HCT116 (cell line): ENCODE data around the gene TEDC2. TPM values are rescaled to one million over a fixed set of nuclear protein-coding genes. Genes with fewer than 3 reads are reported as not detected.
A peak's percentile ranks its signal among the peaks of the same experiment; 100 is the strongest.

Source experiments
- ATAC-seq: fragments of 200-7000 bp; cut with Tn5 transposase; 2 replicates; pipeline ENCODE4 v1.9.1; 2020; ENCODE audit warnings: mild to moderate bottlenecking, moderate library complexity
- BruUV-seq: library from RNA; stranded (reverse); fragments of 400-500 nt; replicated peaks from 2 replicates; lab custom pipeline; 2021; lab: Mats Ljungman, UMichigan
- CTCF ChIA-PET: fragments of 300-600 bp; sonication (Branson Sonifier 250); formaldehyde crosslinking; loops from one replicate; lab custom pipeline; 2021; ENCODE audit warnings: antibody characterized with exemption; lab: Charles Lee
- POLR2A ChIA-PET: fragments of 300-600, 350-600 bp; sonication (Branson Sonifier 250); formaldehyde crosslinking; loops from one replicate; lab custom pipeline; 2021; ENCODE audit warnings: antibody characterized with exemption; lab: Charles Lee
- RAD21 ChIA-PET, 2 experiments: fragments of 300-600 bp; sonication (Branson Sonifier 250); formaldehyde crosslinking; loops; one replicate each; lab custom pipeline; 2023; ENCODE audit warnings: low total read pairs in 2 of 2; ENCODE audit not compliant: uncharacterized antibody in 2 of 2, unreplicated experiment in 2 of 2, low non-redundant PET in 1 of 2; lab: Charles Lee
- DNase-seq: peaks from one replicate; pipeline ENCODE4 v3.0.0-alpha.2; 2010; ENCODE audit warnings: low read depth, low spot score
- H2AFZ ChIP-seq: fragments of 200-600 bp; shearing (Covaris generic), sonication (generic); 2 replicates; pipeline ENCODE4 v1.6.1; 2017; ENCODE audit warnings: low read depth, mixed run types, mixed read lengths, antibody characterized with exemption, low read length; ENCODE audit not compliant: poor library complexity, severe bottlenecking
- H3K27ac ChIP-seq: 2 replicates; pipeline ENCODE4 v1.5.1; 2012; ENCODE audit warnings: low read depth, low read length
- H3K27me3 ChIP-seq: fragments of 200-600 bp; sonication (generic); 2 replicates; pipeline ENCODE4 v1.6.1; 2016; ENCODE audit warnings: mixed run types, low read length, mixed read lengths; ENCODE audit not compliant: insufficient read depth
- H3K36me3 ChIP-seq, 2 experiments: fragments of 200-500 bp in 1 of 2; fragments of 200-600 bp in 1 of 2; sonication (Bioruptor generic) in 1 of 2; sonication (generic) in 1 of 2; 2 replicates each; pipeline versions ENCODE4 v1.5.1 to v1.6.1; 2014 to 2016; ENCODE audit warnings: low read length in 2 of 2, inconsistent platforms in 1 of 2, mixed read lengths in 1 of 2, mixed run types in 1 of 2; ENCODE audit not compliant: insufficient read depth in 2 of 2, control insufficient read depth in 1 of 2
- H3K4me1 ChIP-seq, 2 experiments: fragments of 200-600 bp in 1 of 2; sonication (generic) in 1 of 2; 2 replicates each; pipeline versions ENCODE4 v1.5.1 to v1.6.1; 2012 to 2017; ENCODE audit warnings: low read length in 2 of 2, inconsistent platforms in 1 of 2, mild to moderate bottlenecking in 1 of 2, mixed read lengths in 1 of 2, mixed run types in 1 of 2, moderate library complexity in 1 of 2; ENCODE audit not compliant: insufficient read depth in 2 of 2, control insufficient read depth in 1 of 2
- H3K4me2 ChIP-seq: fragments of 200-600 bp; sonication (generic); 2 replicates; pipeline ENCODE4 v1.6.1; 2017; ENCODE audit warnings: mixed run types, low read length, mixed read lengths
- H3K4me3 ChIP-seq, 2 experiments: fragments of 200-600 bp in 1 of 2; sonication (generic) in 1 of 2; replicated peaks in 1 of 2; 2 replicates each; pipeline ENCODE4 v1.5.1; 2011 to 2016; ENCODE audit warnings: low read length in 2 of 2, control low read depth in 1 of 2, low read depth in 1 of 2, mild to moderate bottlenecking in 1 of 2, mixed read lengths in 1 of 2, mixed run types in 1 of 2
- H3K79me2 ChIP-seq: fragments of 200-600 bp; sonication (generic); 2 replicates; pipeline ENCODE4 v1.6.1; 2017; ENCODE audit warnings: mild to moderate bottlenecking, mixed run types, low read length, moderate library complexity, mixed read lengths; ENCODE audit not compliant: insufficient read depth
- H3K9ac ChIP-seq: fragments of 200-600 bp; sonication (generic); 2 replicates; pipeline ENCODE4 v1.6.1; 2016; ENCODE audit warnings: low read length, mixed read lengths
- H3K9me2 ChIP-seq: fragments of 200-600 bp; sonication (generic), shearing (Covaris generic); 2 replicates; pipeline ENCODE4 v1.6.1; 2017; ENCODE audit warnings: mixed run types, mild to moderate bottlenecking, moderate library complexity; ENCODE audit not compliant: insufficient read depth
- H3K9me3 ChIP-seq, 2 experiments: fragments of 200-500 bp in 1 of 2; fragments of 200-600 bp in 1 of 2; sonication (Bioruptor generic) in 1 of 2; sonication (generic) in 1 of 2; 2 replicates each; pipeline ENCODE4 v1.6.1; 2014 to 2017; ENCODE audit warnings: low read length in 2 of 2, mixed read lengths in 2 of 2, inconsistent platforms in 1 of 2, low read depth in 1 of 2, mild to moderate bottlenecking in 1 of 2, mixed run types in 1 of 2, moderate library complexity in 1 of 2; ENCODE audit not compliant: control insufficient read depth in 1 of 2, insufficient read depth in 1 of 2
- H4K20me1 ChIP-seq: fragments of 200-600 bp; sonication (generic), shearing (Covaris generic); 2 replicates; pipeline ENCODE4 v1.6.1; 2017; ENCODE audit warnings: mixed run types, mild to moderate bottlenecking, moderate library complexity; ENCODE audit not compliant: insufficient read depth
- CBX3 ChIP-seq: IDR thresholded peaks from 2 replicates; pipeline ENCODE4 v1.6.1; 2012; ENCODE audit warnings: low read depth
- EZH2 ChIP-seq: fragments of 200-600 bp; sonication (generic); IDR thresholded peaks from 2 replicates; pipeline ENCODE4 v1.6.1; 2017; ENCODE audit warnings: antibody characterized with exemption, mixed run types
- EZH2phosphoT487 ChIP-seq: fragments of 200-600 bp; IDR thresholded peaks from 2 replicates; pipeline ENCODE4 v1.6.1; 2018; ENCODE audit warnings: antibody characterized with exemption, borderline replicate concordance
- FOSL1 ChIP-seq: IDR thresholded peaks from 2 replicates; pipeline ENCODE4 v1.6.1; 2012; ENCODE audit warnings: low read depth
- POLR2A ChIP-seq: IDR thresholded peaks from 2 replicates; pipeline ENCODE4 v1.7.0; 2011; ENCODE audit warnings: borderline replicate concordance; ENCODE audit not compliant: insufficient read depth, insufficient read length; ENCODE audit errors: extremely low read depth
- POLR2AphosphoS5 ChIP-seq: IDR thresholded peaks from 2 replicates; pipeline ENCODE4 v1.6.1; 2011; ENCODE audit warnings: mild to moderate bottlenecking, low read depth, low read length, moderate library complexity
- RAD21 ChIP-seq: IDR thresholded peaks from 2 replicates; pipeline ENCODE4 v1.6.1; 2012; ENCODE audit warnings: low read depth, mild to moderate bottlenecking
- SIN3A ChIP-seq: IDR thresholded peaks from 2 replicates; pipeline ENCODE4 v1.6.1; 2012; ENCODE audit warnings: low read depth
- TCF7L2 ChIP-seq: IDR thresholded peaks from 2 replicates; pipeline ENCODE4 v1.7.0; 2011; ENCODE audit warnings: borderline replicate concordance, inconsistent platforms; ENCODE audit not compliant: insufficient read depth, insufficient read length; ENCODE audit errors: extremely low read depth
- YY1 ChIP-seq: IDR thresholded peaks from 2 replicates; pipeline ENCODE4 v1.6.1; 2011; ENCODE audit warnings: low read length, low read depth, moderate library complexity, mild to moderate bottlenecking; ENCODE audit not compliant: insufficient replicate concordance; ENCODE audit errors: extremely low read depth
- ZNF274 ChIP-seq: fragments of 200-500 bp; sonication (Bioruptor generic); IDR thresholded peaks from 2 replicates; pipeline ENCODE4 v1.6.1; 2014; ENCODE audit warnings: mild to moderate bottlenecking, low read depth, low read length, inconsistent platforms
- intact Hi-C: fragments of 100-400 bp; cut with micrococcal nuclease; formaldehyde crosslinking; loops from 2 replicates; pipeline ENCODE4 v1.10.0; 2022
- total RNA-seq: library from RNA; stranded (reverse); gene quantifications from one replicate; pipeline ENCODE4 v1.2.1, GENCODE V29; 2021; ENCODE audit not compliant: unreplicated experiment
- TF ChIP-seq, protein P1 (sequence below): IDR thresholded peaks from 2 replicates; pipeline ENCODE4 v1.6.1; 2012
- TF ChIP-seq, protein P2 (sequence below), 3 experiments: fragments of 200-600 bp in 1 of 3; sonication (generic) in 1 of 3; IDR thresholded peaks in 2 of 3; conservative IDR thresholded peaks in 1 of 3; 2 replicates each; pipeline ENCODE4 v1.5.1; 2012 to 2017; ENCODE audit warnings: low read depth in 2 of 3, low read length in 2 of 3, antibody characterized with exemption in 1 of 3, borderline replicate concordance in 1 of 3, control low read depth in 1 of 3, mild to moderate bottlenecking in 1 of 3, mixed read lengths in 1 of 3, mixed run types in 1 of 3, moderate library complexity in 1 of 3; ENCODE audit not compliant: insufficient read depth in 1 of 3
- TF ChIP-seq, protein P3 (sequence below): IDR thresholded peaks from 2 replicates; pipeline ENCODE4 v1.6.1; 2012; ENCODE audit warnings: low read depth

TEDC2 gene
- total RNA-seq, 1 experiment from 2014 or later = 26.5 TPM

DNA sequence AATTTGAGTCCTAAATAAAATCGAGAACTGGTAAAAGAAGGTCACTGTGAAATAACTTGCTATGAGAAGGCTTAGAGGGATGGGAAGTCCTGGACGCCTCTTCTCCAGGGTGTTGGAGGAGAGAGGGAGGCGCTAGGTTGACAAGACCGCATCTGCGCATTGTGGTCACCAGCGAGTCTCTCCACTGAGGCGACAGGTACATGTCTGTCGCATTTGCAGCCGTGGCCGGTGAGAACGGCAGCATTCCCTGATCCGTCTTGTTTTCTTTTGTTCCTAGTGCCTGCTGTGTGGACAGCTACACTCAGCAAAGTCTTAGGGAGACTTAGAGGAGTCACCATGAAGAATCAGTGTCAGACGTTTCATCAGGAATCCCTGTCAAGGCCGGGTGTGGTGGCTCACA is 45.8 kb downstream of the TEDC2 start:
- no peak for ATAC-seq
- peaks cover 0 to 4% of the 10 kb centered on the region in 2 experiments; a peak in 1 of 4 replicates for H3K36me3 ChIP-seq
- RAD21 ChIA-PET = no interaction called here
- no peaks in the 10 kb centered on the region for H3K79me2 ChIP-seq
- no peak for DNase-seq
- H3K4me2 ChIP-seq = no peak overlapping the region
- no peaks in the 10 kb centered on the region for H3K27me3 ChIP-seq
- no peaks in the 10 kb centered on the region for H4K20me1 ChIP-seq
- TF ChIP-seq EZH2phosphoT487 = no peak
- TF ChIP-seq, all 23 proteins: peak for 0
- no peak overlapping the region for H3K4me3 ChIP-seq
- intact Hi-C loops = loop anchor here (10.0 kb wide), 2 partner anchors 241 to 311 kb away; partner anchors contain the start of genes CASKIN1 and RNPS1
- no peak overlapping the region for H3K27ac ChIP-seq
- CTCF ChIA-PET = no interaction called here
- POLR2A ChIA-PET = no interaction called here
- H3K9me2 ChIP-seq = no peaks in the 10 kb centered on the region
- H3K4me1 ChIP-seq = peaks cover 3 to 12% of the 10 kb centered on the region in 2 experiments; a peak in 3 of 4 replicates
- no peaks in the 10 kb centered on the region for H3K9me3 ChIP-seq
- H3K9ac ChIP-seq = no peak overlapping the region
- no peak overlapping the region for H2AFZ ChIP-seq
- no TSS peak for BruUV-seq

DNA sequence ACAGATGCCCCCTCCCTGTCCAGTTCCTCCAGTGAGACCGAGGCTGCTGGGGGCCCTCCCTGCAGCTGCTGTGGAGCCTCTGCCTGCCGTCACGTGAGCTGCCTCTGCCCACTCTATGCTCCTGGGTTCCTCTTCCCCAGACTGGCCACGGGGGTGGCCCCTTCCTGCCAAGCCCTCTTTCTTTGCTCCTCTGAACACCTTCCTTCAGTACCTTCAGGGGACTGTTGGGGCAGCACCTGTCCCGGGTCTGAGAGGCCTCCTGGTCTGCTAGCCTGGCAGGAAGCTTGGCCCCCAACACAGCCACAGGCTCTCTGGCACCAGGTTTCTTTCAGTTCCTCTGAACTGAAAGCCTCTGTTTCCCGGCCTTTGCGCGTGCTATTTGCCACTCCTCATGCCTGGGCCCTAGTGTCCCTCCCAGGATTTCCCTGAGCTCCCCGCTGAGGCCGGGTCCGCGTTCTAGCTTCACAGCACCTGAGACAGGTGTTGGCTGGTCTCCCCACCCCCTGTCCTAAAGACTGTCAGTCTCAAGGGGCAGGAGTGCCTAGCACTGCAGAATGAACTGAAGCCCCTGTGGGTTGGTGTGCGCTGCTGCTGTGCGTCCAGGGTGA is 47.2 kb downstream of the TEDC2 start:
- POLR2A ChIA-PET = no interaction called here
- intact Hi-C loops = loop anchor here (10.0 kb wide), 2 partner anchors 242 to 312 kb away; partner anchors contain the start of genes CASKIN1 and RNPS1
- TF ChIP-seq POLR2AphosphoS5 = no peak
- TF ChIP-seq SIN3A = no peak
- TF ChIP-seq TCF7L2 = no peak
- TF ChIP-seq, protein P1, sequence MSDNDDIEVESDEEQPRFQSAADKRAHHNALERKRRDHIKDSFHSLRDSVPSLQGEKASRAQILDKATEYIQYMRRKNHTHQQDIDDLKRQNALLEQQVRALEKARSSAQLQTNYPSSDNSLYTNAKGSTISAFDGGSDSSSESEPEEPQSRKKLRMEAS = no peak
- TF ChIP-seq EZH2phosphoT487 = no peak
- no peak for TF ChIP-seq RAD21
- TF ChIP-seq POLR2A = no peak
- TF ChIP-seq EZH2 = no peak
- TF ChIP-seq, protein P2, sequence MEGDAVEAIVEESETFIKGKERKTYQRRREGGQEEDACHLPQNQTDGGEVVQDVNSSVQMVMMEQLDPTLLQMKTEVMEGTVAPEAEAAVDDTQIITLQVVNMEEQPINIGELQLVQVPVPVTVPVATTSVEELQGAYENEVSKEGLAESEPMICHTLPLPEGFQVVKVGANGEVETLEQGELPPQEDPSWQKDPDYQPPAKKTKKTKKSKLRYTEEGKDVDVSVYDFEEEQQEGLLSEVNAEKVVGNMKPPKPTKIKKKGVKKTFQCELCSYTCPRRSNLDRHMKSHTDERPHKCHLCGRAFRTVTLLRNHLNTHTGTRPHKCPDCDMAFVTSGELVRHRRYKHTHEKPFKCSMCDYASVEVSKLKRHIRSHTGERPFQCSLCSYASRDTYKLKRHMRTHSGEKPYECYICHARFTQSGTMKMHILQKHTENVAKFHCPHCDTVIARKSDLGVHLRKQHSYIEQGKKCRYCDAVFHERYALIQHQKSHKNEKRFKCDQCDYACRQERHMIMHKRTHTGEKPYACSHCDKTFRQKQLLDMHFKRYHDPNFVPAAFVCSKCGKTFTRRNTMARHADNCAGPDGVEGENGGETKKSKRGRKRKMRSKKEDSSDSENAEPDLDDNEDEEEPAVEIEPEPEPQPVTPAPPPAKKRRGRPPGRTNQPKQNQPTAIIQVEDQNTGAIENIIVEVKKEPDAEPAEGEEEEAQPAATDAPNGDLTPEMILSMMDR (IDR thresholded peaks at IDR 0.05 in 2 of 3, conservative IDR thresholded peaks at IDR 0.05 in 1 of 3; ENCODE audit: borderline replicate concordance in 1 of 3, insufficient read depth in 1 of 3, low read depth in 2 of 3, low read length in 2 of 3) = no peak
- no peak for TF ChIP-seq YY1
- no peak for TF ChIP-seq CBX3
- no peak for TF ChIP-seq ZNF274
- TF ChIP-seq FOSL1 = no peak
- TF ChIP-seq, protein P3, sequence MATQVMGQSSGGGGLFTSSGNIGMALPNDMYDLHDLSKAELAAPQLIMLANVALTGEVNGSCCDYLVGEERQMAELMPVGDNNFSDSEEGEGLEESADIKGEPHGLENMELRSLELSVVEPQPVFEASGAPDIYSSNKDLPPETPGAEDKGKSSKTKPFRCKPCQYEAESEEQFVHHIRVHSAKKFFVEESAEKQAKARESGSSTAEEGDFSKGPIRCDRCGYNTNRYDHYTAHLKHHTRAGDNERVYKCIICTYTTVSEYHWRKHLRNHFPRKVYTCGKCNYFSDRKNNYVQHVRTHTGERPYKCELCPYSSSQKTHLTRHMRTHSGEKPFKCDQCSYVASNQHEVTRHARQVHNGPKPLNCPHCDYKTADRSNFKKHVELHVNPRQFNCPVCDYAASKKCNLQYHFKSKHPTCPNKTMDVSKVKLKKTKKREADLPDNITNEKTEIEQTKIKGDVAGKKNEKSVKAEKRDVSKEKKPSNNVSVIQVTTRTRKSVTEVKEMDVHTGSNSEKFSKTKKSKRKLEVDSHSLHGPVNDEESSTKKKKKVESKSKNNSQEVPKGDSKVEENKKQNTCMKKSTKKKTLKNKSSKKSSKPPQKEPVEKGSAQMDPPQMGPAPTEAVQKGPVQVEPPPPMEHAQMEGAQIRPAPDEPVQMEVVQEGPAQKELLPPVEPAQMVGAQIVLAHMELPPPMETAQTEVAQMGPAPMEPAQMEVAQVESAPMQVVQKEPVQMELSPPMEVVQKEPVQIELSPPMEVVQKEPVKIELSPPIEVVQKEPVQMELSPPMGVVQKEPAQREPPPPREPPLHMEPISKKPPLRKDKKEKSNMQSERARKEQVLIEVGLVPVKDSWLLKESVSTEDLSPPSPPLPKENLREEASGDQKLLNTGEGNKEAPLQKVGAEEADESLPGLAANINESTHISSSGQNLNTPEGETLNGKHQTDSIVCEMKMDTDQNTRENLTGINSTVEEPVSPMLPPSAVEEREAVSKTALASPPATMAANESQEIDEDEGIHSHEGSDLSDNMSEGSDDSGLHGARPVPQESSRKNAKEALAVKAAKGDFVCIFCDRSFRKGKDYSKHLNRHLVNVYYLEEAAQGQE = no peak

More for the DNA sequence above, 47.2 kb downstream of the TEDC2 start:
- Histone ChIP-seq H3K79me2 (no peaks in the 10 kb centered on the region), H3K4me3 (no peak overlapping the region), H3K4me2 (no peak overlapping the region), H3K4me1 (peaks cover 0 to 6% of the 10 kb centered on the region in 2 experiments; a peak in 2 of 4 replicates), H3K9ac (no peak overlapping the region), H3K27me3 (no peaks in the 10 kb centered on the region), H3K27ac (no peak overlapping the region), H2AFZ (no peak overlapping the region), H3K9me3 (no peaks in the 10 kb centered on the region), H3K36me3 (no peaks in the 10 kb centered on the region; a peak in 1 of 4 replicates), H4K20me1 (no peaks in the 10 kb centered on the region), H3K9me2 (no peaks in the 10 kb centered on the region)
- ATAC-seq (peak; percentile 68), DNase-seq (no peak)
- no TSS peak for BruUV-seq
- RAD21 ChIA-PET = no interaction called here
- CTCF ChIA-PET = no interaction called here
